NCI-H1105 treated with DMSO at 0.1 percent for 48 hours (cell line): ENCODE measurements around the gene SYT14.
"Not testable (repeated sequence)": the region's sequence is repeated elsewhere in the genome, so short reads cannot be mapped to it uniquely, and the experiment has no call there.

Experiments used
- DNase-seq: peaks from one replicate; lab custom pipeline; 2025; lab: John Stamatoyannopoulos, UW

SYT14 gene

DNA sequence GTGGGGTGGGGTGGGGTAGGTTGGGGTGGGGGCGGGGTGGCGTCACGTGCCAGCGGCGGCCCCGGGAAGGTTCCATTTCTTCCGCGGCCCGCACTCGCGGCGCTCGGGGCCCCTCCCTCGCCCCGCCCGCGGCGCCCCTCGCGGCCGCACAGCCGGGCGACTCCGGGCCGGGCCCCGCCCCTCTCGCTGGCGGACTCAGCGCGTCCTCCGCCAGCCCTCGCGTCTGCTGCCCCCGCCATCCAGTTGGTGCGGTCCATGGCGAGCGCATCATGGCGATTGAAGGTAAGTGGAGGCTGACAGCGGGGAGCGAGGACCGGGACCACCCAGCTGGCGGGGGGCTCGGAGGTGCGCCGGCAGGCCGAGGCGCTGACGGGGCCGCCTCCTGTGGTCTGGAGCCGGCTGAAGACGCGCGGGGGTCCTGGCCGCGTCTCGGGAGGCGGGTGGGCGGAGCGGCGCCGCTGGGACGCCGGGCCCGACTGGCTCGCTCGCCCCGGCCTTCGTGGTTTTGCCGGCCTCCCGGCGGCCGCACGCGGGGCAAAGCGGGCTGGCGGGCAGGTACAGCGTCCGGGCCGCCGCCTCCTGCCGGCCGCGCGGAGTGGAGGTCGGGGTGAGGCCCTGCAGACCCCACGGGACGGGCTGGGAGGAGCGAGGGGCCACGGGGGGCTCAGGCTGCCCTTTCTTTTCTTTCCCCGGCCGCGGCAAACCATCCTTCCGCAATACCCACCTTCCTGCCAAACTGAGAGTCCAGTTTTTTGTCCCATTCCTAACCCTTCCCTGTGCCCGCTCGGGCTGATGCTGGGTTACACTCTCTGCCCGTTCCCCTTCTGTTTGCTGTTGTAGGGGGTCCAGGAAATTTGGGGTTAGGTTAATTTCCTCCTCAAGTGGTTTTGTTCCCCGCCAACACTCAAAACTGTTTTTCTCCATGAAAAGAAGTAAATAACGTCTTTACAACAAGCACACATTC is at the start of gene SYT14:
Gene SYT14 (plus strand): TSS at position 222 of the 964 bp plus-strand sequence. CDS start 48 bp downstream, at position 270.
- peak; percentile 74 for DNase-seq

DNA sequence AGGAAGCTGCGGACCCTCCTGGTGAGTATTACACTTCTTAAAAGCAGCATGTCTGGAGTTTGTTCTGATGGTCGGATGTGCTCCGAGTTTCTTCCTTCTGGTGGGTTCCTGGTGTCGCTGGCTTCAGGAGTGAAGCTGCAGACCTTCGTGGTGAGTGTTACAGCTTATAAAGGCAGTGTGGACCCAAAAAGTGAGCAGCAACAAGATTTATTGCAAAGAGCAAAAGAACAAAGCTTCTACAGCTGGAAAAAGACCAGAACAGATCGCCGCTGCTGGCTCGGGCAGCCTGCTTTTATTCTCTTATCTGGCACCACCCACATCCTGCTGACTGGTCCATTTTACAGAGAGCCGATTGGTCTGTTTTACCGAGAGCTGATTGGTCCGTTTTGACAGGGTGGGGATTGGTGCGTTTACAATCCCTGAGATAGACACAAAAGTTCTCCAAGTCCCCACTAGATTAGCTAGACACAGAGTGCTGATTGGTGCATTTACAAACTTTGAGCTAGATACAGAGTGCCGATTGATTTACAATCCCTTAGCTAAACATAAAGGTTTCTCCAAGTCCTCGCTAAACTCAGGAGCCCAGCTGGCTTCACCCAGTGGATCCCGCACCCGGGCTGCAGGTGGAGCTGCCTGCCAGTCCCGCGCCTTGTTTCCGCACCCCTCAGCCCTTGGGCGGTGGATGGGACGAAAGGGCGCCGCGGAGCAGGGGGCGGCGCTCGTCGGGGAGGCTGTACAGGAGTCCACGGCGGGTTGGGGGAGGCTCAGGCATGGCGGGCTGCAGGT is 49.5 kb upstream of the SYT14 start:
- DNase-seq, result not testable (repeated sequence)

DNA sequence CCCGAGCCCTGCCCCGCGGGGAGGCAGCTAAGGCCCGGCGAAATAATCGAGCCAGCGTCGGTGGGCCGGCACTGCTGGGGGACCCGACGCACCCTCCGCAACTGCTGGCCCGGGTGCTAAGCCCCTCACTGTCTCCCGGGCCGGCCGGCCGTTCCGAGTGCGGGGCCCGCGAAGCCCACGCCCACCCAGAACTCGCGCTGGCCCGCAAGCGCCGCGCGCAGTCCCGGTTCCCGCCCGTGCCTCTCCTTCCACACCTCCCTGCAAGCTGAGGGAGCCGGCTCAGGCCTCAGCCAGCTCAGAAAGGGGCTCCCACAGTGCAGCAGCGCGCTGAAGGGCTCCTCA is 49.0 kb upstream of the SYT14 start:
- no peak for DNase-seq

DNA sequence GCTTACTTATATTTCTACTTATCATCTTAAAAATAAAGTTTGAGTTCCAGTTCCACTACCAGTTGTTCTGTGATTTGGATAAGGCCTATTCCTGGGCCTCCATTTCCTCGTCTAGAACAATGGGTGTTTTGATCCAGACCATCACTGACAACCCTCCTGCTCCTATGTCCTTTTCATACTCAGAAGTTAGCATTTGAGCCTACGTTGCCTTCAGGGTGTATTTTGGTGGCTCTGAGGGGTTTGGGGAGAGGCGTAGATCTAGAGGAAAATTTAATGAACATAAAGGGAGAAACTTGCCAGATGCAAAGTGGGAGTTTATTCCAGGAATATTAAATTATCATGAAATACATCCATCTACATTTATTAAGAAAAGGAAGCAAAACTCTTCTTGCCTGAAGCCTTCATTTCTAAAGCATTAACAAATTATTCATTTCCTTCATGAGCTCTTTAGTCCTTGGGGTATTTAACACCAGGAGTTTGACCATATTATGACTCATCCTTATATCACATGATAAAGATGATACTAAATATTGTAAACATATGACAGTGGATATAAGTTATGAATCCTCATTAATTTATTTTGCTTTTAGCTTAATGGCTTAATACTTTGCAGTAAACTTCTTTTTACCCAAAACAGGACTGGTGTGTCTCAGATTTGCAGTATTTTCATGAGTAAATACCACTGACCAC is 47.2 kb upstream of the SYT14 start:
- no peak for DNase-seq

DNA sequence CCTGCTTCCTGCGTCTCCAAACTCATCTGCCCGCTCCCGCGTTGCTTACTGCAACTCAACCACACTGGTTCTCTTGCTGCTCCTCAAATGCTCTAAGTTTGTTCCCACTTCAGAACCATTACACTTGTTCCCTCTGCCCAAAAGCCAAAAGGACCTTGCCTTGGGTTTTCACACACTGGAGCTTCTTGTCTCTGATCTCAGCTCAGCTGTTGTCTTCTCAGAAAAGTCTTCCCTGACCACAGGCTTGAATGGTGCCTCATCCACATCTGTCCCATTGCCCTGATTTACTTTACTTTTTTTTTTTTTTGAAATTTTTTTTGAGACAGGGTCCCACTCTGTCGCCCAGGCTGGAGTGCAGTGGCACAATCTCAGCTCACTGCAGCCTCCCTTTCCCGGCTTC is 44.3 kb upstream of the SYT14 start:
- DNase-seq, result no peak

DNA sequence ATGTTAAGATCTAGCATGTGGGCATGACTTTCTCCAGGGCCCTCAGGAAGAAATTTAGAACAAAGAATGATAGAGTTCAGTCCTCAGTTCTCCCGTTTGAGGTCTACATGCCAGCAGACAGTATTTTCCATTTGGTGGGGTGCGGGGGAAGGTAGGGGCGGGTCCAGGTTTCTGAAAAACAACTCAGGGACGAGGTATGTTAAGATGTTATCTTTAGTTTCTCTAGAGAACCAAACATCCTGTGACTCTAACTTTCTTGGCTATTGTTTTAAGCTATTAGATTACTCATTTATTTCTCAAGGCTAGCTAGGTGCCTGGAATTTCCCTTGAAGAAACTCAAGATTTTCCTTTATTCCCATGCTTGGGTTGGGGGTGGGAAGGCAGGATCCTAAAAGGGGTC is 42.3 kb upstream of the SYT14 start:
- DNase-seq, result no peak

DNA sequence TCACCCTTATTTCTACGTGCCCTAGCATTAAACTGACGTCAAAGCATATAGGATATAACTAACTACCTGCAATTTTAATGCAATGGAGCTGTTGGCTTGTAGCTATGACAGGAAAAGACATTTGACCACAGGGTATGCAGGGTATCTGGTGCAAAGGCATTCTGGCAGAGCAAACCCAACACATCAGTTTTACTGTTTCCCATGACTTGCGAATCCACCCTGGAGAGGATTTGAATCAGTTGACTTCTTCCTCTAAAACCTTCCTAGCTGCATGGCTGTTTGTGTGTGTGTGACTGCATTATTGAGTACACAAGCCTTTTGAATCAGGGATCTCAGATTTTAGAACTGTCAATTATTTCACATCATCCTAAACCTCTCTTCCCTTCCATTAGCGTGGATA is 41.7 kb upstream of the SYT14 start:
- no peak for DNase-seq

DNA sequence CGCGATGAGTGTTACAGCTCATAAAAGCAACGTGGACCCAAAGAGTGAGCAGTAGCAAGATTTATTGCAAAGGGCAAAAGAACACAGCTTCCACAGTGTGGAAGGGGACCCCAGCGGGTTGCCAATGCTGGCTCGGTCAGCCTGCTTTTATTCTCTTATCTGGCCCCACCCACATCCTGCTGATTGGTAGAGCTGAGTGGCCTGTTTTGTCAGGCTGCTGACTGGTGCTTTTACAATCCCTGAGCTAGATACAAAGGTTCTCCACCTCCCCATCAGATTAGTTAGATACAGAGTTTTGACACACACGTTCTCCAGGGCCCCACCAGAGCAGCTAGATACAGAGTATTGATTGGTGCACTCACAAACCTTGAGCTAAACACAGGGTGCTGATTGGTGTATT is 39.7 kb upstream of the SYT14 start:
- DNase-seq, result not testable (repeated sequence)

DNA sequence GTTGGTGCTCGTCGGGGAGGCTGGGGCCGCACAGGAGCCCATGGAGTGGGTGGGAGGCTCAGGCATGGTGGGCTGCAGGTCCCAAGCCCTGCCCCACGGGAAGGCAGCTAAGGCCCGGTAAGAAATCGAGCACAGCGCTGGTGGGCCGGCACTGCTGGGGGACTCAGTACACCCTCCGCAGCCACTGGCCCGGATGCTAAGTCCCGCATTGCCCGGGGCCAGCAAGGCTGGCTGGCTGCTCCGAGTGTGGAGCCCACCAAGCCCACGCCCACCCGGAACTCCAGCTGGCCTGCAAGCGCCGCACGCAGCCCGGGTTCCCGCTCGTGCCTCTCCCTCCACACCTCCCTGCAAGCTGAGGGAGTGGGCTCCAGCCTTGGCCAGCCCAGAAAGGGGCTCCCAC is 39.2 kb upstream of the SYT14 start:
- DNase-seq, result not testable (repeated sequence)

DNA sequence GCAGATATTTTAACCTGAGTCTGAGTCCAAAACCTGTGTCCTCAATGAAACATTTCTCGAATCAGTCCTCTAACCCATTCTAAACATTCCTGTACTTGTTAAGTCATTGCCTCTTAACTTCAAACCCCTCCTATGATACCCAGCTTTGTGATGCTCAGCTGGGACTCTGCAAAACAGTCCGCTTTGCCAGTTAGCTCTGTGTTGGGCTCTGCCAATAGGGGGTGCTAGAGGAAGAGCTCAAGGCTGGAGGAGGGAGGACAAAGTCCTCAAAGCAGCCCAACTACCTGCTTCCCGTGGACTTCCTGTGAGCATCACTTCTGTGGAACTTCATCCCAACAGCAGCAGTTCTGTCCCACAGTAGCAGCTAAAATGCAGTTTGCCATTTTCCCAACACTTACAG is 38.1 kb upstream of the SYT14 start:
- DNase-seq, result no peak

DNA sequence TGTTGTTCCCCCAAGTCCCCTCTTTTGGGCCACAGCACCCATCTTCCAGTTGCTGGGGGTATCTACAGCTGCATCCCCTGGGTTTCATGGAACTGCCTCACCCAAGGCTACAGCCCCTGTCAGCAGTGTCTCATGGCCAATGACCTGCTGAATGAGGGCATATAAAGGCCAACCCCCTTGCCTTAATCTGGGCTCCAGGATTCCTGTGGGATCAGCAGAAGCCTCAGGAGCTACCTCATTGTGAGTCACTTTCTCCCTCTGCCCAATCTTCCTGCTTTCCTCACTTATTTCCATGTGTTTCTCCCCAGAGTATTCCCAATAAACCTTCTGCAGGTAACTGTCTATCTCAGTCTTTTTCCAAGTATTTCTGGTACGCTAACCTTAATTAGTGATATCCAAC is 37.3 kb upstream of the SYT14 start:
- DNase-seq, result no peak

DNA sequence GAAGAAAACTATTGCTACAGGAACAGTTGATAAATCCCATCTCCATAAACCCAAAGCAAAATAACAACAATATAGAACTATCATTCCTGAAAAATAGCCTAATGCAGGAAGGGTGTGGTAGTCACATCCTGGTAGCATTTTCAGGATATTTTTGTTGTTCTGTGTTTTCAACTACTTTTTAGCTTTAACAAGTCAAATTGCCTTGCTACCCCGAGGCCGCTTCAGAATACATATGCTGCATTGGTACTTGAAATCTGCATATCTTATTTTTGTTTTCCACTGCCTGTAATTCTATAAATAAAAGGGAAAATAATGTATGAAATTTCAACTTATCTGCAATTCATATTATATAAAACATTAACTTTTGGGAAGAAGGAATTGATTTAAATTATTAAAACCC is 36.8 kb upstream of the SYT14 start:
- no peak for DNase-seq

DNA sequence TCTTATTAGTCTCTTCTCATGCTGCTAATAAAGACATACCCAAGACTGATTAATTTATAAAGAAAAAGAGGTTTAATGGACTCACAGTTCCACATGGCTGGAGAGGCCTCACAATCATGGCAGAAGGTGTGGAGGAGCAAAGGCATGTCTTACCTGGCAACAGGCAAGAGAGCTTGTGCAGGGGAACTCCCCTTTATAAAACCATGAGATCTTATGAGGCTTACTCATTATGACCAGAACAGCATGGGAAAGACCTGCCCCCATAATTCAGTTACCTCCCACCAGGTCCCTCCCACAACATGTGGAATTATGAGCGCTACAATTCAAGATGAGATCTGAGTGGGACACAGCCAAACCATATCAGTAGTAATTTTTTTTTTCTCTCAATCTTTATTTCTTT is 33.2 kb upstream of the SYT14 start:
- not testable (repeated sequence) for DNase-seq

DNA sequence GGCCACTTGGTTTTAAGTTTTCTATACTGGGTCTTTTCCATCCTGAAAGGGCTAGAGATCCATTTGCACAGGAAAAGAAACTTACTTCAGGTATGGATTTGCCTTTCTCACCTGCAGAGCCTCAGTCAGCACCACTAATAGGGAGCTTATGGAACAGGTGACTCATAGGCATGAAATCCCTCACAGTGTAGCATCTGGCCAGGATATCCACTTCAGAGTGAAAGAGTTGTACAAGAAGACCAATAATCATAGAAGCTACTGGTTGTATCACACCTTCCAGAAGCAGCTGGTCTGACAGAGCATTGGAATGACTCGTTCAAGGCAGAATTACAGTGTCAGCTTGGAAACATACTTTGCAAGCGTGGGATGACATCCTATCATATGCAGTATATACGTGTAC is 26.3 kb upstream of the SYT14 start:
- no peak for DNase-seq

DNA sequence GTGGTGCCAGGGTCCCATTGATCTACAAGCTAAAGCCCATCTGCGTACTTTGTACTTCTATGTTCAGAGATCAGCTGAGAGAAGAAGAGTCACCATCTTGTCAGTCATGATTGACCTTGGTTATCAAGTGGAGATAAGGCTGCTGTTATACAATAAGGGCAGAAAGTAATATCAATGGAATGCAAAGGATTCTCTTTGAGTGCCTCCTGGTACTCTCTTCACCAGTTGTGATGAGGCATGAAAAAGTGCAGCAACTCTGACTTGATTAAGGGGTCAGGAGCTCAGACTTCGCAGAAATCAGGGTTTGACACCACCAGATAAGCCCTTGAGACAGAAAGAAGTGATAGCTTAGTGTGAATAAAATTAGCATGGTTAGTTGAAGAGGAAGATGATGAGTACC is 25.7 kb upstream of the SYT14 start:
- DNase-seq, result no peak

DNA sequence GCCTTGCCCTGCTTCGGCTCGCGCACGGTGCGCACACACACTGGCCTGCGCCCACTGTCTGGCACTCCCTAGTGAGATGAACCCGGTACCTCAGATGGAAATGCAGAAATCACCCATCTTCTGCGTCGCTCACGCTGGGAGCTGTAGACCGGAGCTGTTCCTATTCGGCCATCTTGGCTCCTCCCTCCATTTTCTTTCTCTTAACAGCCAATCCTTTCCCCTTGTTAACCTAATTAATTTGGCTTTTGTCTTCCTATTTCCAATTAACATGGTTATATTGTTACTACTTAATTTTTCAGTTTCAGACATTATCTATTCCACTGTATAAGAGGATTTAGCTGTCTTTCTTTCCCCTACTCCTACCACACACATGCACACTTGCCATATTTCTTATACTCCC is 18.4 kb upstream of the SYT14 start:
- DNase-seq, result not testable (repeated sequence)

DNA sequence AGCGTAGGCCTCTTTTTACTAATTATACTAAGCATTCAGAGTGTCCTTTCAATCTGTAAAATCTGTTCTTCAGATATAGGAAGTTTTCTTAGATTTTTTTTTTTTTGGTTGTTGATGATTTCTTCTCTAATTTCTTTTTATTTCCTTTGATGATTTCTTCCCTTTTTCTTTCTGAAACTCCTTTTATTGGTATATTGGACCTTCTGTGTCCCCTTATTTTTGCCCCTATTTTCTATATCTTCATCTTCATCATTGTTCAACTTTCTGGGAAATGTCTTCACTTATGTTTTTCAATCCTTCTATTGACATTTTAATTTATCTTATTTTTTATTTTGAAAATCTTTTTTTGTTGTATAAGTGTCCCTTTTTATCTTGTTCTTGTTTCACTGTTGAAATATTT is 17.2 kb upstream of the SYT14 start:
- DNase-seq, result no peak

DNA sequence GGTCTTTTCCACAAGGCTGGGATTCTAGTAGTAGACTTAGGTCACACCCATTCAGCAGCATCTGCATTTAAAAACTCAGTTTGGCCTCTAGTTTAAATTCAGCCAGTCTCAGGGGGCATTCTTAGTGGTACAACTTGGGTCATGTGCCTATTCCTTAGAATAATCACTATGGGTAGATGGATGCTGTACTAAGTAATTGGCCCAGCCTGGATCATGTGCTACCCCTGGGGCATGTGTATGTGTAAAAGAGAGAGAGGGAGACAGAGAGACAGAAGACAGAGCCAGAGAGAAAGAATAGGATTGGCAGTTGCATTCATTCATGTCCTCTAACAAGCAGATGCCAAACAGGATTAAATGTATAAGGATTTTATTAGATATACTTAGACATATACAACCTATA is 13.6 kb upstream of the SYT14 start:
- DNase-seq, result no peak

DNA sequence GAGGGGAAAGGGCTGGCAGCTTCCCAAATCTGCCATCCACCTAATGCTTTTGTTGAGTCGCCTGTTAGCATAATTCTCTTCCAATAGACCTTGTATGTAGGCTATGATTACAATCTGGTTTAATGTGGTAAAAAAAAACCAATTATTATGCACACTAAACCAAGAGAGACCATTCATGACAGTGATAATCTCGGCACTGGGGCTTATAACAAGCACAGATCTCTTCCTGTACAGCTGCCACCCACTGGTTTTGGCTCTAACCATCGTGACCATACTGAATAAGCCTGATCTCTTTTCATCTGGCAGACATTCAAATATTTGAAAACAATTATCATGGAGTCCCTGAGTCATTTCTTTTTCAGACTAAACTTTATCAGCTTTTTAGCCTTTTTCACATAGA is 12.0 kb upstream of the SYT14 start:
- DNase-seq, result peak; percentile 99

DNA sequence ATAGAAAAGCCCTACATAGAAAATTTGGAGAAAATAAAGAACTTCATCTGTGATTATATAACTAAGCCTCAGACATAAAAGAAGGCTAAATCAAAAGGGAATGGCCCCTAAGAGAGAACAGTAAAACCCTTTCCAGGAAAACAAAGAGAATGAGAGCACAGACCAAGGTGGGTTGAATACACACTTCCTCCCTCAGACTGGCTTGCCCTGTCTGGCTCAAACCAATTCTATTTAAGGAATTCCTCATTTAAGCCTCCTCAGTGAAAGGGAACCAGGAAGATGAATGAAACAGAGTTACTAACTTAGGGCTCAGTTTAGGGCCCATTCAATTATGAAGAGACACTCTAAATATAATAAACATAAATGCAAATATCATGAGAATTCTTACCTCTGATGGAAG is 10.6 kb upstream of the SYT14 start:
- no peak for DNase-seq

DNA sequence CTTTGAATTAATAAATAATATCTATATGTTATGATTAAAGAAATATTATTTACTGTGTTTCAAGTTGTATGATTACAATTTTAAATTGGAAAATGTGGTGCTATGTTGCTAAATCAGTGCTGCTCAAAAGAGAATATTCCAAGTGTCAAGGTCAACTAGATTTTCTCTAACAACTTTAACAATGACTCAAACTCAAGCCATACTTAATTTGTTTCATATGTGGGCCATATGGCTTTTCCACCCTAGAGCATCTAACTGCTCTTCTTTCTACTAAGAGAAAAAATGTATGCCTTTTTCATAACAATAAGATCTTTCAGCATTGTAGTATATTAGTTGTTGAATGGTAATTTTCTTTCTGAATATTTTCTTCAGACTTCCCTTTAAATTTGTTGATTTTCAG is 8.3 kb upstream of the SYT14 start:
- no peak for DNase-seq

DNA sequence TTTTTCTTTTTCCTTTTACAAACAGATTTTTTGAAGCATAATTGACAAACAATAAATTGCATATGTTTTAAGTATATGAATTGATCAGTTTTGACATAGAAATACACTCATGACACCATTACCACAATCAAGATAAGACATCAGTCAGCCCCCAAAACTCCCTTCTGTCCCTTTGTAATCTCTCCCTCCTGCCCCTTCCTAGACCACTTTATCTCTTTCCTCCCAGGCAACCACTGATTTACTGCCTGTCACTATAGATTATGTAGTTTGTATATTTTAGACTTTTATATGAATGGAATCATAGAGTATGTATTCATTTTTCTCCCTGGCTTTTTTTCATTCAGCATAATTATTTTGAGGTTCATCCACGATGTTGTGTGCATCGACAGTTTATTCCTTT is 6.9 kb upstream of the SYT14 start:
- no peak for DNase-seq

DNA sequence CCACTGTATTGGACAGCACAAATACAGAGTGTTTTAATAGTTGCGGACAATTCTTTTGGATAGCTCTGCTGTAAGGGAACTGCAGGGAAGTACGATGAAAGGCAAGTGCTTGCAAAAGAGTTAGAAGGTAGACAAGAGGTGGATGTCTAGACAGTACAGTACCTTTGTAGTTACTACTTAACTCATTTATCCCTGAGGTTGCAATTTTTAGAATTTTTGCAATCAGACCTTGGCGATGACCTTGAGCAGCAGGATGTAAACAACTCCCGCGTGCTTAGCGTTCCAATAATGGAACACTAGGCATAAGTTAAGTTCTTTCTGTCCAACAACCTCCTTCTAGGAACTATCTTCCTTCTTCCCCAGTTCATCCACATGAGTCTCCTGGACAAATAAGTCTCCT is 1.9 kb upstream of the SYT14 start:
- DNase-seq, result no peak
